ENCODE data around the gene UHRF1. TPM values are rescaled to one million over a fixed set of nuclear protein-coding genes. Genes with fewer than 3 reads are reported as not detected.

The UHRF1 gene
- 37.9 and 39.5 TPM in 2 replicates for total RNA-seq

GRCh38 chr19:4909156-4909896 lies at the start of gene UHRF1:
UHRF1 (plus strand) TSS chr19:4909501; CDS start chr19:4910886, 1,385 bp downstream.

GRCh38 chr19:4867534-4868285 lies 41.6 kb upstream of the UHRF1 start, which contains the start of gene PLIN3:
PLIN3 (minus strand) TSS chr19:4867667; CDS start chr19:4861394, 6,273 bp downstream.

GRCh38 chr19:4902796-4903195 lies 6.5 kb upstream of the UHRF1 start, which contains the start of gene ARRDC5:
ARRDC5 (minus strand) TSS chr19:4902896; CDS start chr19:4902825, 71 bp downstream.

GRCh38 chr19:4968462-4969291 lies 59.4 kb downstream of the UHRF1 start, which contains the start of gene KDM4B:
KDM4B (plus strand) TSS chr19:4969113; CDS start chr19:5032891, 63,778 bp downstream.

Other genes starting within 250 kb of the UHRF1 start
- gene MYDGF, start 239.2 kb upstream of the UHRF1 start, total RNA-seq = 254 and 310 TPM in 2 replicates
- 93.0 and 172 TPM in 2 replicates for gene DPP9, start 185.7 kb upstream of the UHRF1 start, total RNA-seq
- 8.3 and 8.4 TPM in 2 replicates for gene FEM1A, start 117.8 kb upstream of the UHRF1 start, total RNA-seq
- gene TICAM1, start 77.8 kb upstream of the UHRF1 start, total RNA-seq = 0.29 and 4.1 TPM in 2 replicates
- 257 and 267 TPM in 2 replicates for gene PLIN3, start 41.8 kb upstream of the UHRF1 start, total RNA-seq
- gene ARRDC5, start 6.6 kb upstream of the UHRF1 start, total RNA-seq = not detected in 2 replicates
- 15.8 and 21.9 TPM in 2 replicates for gene KDM4B, start 59.6 kb downstream of the UHRF1 start, total RNA-seq